ENCODE data around the gene DDIT4.
"Not testable (repeated sequence)": the region's sequence is repeated elsewhere in the genome, so short reads cannot be mapped to it uniquely, and the experiment has no call there.

The DDIT4 gene

DNA sequence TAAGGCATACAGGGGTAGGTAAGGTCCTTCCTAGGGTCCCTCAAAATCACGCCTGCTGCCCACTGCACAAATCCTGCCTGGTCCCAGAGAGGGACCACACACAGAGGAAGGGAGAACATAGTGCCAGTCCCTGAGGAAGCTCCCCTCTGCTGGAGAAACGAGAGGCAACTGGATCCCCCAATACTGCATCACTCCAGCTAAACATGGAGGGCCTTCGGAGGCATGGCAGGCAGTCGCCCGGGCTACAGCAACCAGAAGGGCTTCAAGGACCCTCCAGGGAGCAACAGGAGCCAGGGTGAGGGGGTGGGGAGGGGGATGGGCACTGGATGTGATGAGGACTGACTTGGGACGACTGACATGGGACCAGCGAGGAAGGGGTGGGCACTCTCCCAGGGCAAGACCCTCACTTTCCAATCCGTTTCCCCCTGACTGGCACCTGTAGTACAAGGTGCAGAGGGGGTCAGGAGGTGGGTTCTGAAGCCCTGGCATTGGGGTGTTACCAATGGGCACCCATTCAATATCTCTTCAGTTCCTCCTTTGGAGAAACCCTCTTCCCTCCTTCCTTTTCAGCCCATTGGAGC, 21.7 kb downstream of the DDIT4 start:
- no peak for DNase-seq (ENCODE audit: low spot score)

DNA sequence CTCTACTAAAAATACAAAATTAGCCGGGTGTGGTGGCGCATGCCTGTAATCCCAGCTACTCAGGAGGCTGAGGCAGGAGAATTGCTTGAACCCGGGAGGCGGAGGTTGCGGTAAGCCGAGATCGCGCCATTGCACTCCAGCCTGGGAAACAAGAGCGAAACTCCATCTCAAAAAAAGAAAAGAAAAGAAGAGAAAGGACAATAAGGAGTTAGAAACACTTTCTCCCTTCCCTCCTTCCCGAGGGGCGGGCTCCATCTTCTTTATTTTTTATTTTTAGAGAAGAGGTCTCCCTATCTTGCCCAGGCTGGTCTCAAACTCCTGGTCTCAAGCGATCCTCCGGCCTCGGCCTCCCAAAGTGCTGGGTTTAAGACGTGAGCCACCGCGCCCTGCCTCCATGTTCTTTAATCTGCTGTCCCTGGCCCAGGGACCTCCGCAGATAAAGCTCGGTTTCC, 23.1 kb downstream of the DDIT4 start:
- not testable (repeated sequence) for DNase-seq (ENCODE audit: low spot score)

DNA sequence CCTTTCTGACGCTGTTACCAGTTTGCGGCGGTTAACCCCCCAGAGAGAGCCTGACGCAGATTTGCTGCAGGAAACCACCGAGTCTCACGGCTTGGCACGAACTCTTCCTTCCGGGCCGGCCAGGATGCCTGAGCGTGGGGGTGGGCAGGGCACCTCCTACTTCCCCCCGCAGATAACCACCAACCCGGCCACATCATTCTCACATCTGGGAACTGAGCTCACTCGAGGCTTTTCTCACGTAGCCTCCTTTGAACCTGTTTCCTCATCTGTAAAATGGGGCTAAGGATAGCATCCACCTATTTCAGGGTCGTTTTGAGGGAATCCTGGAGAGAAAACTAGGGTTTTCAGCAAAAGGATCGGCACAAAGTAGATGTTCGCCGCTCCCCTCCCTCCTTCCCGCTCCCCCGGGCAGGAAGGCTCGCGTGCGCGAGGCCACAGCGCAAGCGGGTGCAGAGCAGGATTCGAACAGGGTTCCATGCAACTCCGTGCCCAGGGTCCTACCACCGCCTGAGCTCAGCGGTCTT, 23.6 kb downstream of the DDIT4 start:
- DNase-seq (ENCODE audit: low spot score), result peak; percentile 88

DNA sequence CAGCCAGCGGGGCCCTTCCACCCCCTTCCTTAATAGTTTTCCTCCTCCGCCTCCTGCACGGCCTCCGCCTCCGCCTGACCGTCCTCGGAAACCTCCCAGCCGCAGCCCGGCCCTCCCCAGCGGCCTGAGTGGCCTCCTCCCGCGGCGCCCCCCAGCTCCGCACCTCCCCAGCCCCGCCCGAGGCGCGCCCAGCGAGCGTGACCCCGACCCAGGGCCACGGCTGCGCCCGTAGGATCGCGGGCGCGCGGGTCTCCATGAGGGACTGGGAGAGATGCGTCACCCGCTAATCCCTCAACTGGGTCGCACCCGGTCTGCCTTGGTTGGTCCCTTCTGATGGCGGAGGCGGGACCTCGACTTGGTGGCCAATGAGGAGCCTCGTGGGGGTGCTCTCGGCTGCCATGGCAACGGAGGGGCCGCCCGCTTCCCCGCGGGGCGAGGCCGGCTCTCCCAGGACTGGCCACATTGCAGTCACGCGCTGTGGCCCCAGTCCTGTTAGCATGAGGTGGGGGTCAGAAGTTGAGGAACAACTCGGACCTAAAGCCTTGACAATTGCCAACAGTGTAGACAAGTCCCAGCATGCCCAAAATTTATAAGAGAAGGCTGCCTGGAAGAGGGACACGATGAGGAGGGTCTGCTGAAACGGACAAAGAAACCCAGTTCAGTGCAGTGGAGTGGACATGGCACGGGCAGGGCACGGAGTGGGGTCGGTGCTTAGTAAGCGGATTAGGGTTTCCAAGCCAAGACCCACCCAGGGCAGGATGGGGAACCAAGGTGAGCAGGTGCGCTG, 24.3 kb downstream of the DDIT4 start:
- peak; percentile 91 for DNase-seq (ENCODE audit: low spot score)

DNA sequence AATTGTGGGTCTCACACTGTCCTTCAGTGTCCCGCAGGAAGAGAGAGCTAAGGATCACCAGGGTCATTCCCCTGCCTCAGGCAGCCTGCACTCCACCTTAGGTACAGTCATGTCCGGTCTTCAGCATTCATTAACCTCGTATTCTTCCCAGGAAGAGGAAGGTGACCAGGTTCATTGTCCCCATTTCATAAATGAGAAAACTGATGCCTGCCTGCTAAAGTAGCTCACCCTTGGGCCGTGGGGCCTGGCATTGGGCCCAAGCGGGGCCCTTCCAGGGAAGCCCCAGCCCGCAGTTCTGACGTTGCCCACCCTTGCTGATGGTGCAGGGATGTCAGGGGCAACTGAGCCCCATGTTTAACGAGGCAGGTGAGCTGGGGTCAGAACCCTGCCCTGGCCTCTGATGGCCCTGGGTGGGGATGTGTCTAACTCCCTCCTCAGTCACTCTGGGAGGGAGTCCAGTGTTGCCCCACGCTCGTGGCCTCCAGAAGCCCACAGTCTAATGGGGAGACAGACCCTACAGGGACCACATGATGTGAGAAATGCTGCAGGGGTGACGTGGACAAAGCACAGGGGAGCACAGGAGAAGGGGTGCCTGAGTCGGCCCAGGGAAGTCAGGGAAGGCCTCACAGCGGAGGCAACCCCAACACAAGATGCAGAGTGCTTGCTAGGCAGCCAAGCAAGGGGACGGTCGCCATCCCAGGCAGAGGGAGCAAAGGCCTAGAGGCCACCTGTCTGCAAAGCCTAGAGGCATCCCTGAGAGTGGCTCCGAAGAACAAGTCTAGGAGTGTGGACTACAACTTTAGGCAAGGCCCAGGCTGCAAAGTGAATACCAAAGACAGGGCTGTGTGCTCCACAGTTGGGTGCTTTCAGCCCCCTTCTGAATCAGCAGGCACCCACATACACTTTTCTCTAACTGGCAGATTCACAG, 25.1 kb downstream of the DDIT4 start:
- no peak for DNase-seq (ENCODE audit: low spot score)

DNA sequence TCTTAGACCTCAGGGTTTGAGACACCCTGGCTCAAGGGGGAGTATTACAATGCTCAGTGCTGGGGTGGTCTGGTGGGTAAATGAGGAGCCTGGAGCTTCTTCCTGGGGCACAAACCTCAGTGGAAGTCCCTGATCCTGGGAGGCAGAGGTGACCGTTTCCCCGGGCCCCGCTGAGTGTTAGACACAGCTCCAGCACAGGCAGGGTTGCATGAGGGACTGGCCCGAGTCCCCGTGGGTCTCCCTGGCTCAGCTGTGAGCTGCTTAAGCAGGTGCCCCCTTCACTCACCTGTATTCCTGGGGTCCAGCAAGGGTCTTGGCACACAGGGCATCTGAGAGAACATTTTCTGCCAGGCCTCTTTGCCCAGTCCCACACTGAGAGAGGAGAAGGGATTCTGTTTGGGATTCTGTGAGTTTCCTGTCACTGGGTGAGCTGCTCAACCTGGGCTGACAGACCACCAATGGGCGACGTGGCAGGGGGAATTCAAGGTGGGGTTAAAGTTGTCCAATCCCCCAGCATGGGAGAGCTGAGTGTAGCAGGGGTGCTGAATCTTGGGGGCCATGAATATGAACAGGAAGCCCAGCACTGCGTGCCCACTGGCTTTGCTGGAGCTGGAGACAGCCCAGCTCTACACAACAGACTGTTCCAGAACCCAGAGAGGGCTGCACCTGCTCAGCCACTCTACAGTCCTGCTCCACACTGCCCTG, 29.9 kb downstream of the DDIT4 start:
- DNase-seq (ENCODE audit: low spot score), result no peak

DNA sequence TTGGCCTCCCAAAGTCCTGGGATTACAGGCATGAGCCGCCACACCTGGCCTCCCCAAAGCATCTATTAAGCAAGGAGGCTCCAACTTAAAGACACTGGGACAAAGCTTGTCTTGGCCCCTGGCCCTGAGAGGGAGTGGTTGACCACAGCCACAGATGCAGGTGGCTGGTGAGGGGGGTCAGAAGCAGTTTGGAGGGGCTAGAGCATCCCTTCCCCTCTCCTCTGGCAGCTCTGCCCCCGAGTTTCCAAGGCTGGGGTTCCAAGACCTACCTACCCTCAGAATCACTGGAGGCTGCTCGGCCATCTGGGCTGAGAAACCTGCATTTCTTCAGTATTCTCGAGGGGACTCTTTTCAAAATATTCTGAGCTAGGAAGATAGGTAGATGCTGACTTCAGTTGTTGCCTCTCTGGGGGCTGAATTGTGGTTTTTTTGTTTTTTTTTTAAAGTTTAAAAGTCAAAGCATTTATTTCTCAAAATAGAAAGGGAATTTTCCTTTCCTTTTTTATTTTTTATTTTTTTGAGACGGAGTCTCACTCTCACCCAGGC, 32.6 kb downstream of the DDIT4 start:
- no peak for DNase-seq (ENCODE audit: low spot score)

DNA sequence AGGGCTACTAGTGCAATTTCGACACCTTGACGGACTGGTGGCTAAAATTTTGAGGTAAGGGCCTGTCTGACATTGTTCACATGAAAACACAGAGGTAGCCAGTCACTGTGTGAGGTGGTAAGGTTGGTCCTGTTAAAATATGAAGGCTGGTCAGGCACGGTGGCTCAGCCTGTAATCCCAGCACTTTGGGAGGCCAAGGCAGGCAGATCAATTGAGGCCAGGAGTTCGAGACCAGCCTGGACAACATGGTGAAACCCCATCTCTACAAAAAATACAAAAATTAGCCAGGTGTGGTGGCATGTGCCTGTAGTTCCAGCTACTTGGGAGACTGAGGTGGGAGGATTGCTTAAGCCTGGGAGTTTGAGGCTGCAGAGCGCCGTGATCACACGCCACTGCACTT, 34.0 kb downstream of the DDIT4 start:
- DNase-seq (ENCODE audit: low spot score), result not testable (repeated sequence)

DNA sequence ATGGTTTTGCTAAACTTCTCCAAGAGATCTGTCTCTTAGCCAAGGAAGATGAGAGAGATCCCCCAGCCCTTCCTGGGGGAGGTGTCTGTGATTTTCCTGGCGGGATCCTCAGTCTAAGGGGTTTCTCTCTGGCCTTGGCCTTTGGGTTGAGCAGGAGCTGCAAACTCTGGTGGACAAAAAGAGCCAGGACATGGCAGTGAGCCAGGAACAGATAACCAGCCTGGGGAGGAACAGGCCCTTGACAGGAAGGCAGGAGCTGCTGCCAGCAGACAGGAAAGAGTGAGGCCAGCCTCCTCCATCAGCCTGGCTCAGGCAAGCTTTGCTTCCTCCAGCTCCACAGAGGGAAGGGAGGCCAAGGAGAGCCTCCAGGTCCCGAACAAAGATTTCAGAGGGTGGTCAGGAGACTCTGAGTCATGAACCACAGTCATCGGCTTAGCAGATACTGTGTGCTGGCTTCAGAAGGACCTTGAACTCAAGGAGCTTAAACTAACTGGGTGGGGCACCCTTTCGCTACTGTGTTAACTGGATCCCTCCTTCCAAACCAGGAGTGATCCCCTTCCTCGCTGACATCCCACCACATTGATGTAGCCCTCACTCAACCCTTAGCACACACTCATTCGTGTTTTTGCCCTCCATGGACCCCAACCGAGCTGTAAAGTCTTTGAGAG, 34.7 kb downstream of the DDIT4 start:
- DNase-seq (ENCODE audit: low spot score), result no peak

DNA sequence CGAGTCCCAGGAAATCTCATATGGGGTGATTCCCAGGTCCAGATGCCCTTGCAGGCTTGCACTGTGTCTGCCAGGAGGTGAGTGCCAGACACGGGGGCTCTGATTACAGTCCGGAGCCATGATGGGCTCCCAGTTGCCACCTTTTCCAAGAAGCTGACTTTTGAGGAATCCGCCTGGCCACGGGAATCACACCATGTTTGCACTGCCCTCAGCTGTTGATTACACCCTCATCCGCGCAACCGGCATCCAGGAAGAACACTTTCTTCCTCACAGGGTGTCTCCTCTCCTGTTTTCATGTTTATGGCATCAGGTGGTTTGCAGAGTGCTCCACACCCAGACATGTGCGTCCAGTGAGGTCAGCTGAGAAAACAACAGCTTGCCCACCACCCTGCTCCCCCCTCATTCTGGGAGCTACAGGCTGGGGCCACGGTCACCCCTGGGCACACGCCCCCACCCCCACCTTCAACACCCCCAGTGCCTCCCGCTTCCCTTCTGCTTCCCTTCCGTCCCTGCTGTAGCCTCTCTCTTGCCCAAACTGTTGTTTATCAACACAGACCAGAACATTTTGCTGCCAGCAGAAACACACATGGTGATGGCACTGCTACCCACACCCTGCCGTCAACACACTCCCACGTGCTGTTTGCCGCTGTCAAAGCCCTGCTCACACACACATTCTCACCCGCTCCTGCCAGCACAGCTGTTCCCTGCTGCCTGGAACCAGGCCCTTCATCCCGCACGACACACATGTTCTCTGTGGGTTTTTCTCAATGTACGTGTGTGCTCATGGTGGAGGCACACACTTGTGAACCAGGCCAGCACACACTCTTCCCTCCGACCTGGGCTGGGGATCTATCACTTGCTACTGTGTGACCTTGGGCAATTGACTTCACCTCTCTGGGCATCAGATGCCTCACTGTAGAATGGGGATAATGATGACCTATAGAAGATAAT, 35.8 kb downstream of the DDIT4 start:
- DNase-seq (ENCODE audit: low spot score), result no peak

DNA sequence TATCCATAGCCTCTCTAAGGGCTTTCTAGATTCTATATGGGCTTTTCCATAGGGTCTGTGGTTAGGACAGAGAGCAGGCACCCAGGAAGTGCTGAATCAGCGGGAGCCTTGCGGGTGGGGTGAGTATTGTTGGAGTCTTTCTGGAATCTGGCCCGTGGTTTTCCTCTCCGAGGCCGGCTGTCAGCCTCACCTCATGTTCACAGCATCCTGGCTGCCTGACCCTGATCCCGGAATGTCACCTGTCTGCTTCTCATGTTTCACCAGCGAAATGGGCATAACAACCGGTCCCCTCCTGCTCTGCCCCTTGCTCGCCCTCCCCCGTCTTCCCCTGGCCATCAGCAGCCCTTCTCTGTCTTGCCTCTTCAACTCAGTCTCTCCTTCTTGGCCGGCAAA, 36.5 kb downstream of the DDIT4 start:
- no peak for DNase-seq (ENCODE audit: low spot score)

DNA sequence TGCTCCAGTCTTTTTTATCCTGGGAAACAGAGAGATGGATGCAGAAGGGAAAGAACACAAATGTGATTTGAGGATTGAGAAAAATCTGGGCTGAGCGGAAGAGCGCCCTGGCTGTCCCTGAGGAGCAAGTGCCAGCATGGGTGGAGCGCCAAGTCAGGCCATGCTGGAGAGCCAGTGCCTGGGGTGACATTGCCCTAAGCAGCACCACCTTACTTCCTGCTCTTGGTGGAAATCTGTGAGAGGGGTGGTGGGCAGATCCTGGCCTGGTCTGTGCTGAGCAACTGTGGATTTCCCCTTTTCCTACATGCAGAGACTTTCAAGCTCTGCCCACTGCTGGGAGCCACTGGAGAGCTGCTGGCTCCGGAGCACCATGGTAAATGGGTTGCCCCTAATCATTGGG, 36.9 kb downstream of the DDIT4 start:
- no peak for DNase-seq (ENCODE audit: low spot score)

DNA sequence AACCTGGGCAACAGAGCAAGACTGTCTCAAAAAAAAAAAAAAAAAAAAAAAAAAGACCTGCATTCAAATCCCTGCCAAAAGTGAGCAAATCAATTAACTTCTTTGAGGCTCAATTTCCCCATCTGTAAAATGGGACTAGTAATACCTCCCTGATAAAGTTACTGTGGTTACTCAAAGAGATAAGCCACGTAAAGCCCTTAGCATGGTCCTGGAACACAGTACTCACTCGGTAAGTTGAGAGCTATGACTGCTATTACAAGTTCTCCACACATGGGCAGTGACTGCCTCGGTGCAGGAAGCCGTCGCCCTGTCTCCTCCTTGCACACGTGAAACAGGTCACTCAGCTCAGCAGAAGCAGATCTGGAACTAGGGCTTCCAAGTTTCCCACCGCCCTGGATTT, 37.9 kb downstream of the DDIT4 start:
- DNase-seq (ENCODE audit: low spot score), result no peak

DNA sequence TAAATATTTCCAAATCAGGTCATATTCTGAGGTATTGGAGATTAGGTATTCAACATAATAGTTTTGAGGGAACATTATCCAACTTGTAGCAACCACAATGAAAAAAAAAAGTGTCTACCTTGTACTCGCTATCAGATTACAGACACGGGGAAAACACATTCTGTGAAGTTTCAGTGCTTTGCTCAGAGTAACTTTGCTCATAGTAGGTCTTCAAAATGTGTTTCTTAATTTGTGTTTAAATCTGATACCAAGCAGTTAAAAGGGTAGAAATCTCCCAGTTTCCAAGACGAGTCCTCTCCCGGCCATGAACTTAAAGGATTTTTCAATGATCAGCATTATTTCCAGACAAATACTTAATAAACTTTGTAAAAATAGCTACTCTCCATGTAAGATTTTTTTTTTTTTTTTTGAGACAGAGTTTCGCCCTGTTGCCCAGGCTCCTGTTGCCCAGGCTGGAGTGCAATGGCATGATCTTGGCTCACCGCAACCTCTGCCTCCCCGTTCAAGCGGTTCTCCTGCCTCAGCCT, 39.2 kb downstream of the DDIT4 start:
- DNase-seq (ENCODE audit: low spot score), result no peak

DNA sequence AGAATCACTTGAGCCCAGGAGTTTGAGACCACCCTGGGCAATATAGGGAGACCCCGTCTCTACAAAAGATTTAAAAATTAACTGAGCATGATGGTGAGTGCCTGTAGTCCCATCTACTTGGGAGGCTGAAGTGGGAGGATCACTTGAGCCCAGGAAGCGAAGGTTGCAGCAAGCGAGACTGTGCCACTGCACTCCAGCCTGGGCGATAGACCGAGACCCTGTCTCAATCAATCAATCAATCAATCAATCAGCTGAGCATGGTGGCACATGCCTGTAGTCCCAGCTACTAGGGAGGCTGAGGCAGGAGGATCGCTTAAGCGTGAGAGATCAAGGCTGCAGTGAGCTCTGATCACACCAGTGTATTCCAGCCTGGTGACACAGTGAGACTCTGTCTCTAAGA, 40.5 kb downstream of the DDIT4 start:
- no peak for DNase-seq (ENCODE audit: low spot score)

DNA sequence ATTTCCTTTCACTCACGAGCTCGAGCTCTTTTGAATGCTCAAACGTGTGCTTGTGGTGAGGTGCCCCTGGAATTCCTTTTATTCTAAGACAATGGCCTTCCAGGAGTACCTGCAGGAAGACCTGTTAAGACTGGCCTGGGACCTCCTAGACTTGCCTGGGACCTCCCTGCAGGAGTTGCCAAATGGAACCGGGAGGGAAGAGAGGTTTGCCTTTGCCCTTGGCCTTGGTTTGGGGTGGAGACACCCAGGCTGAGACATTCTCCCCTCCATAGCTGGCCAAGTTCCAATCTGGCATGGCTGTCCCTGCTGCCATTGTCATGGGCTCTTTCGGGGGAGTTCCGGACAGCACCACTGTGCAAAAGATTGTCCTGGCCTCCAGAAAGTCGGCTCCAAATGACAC, 41.3 kb downstream of the DDIT4 start:
- no peak for DNase-seq (ENCODE audit: low spot score)

DNA sequence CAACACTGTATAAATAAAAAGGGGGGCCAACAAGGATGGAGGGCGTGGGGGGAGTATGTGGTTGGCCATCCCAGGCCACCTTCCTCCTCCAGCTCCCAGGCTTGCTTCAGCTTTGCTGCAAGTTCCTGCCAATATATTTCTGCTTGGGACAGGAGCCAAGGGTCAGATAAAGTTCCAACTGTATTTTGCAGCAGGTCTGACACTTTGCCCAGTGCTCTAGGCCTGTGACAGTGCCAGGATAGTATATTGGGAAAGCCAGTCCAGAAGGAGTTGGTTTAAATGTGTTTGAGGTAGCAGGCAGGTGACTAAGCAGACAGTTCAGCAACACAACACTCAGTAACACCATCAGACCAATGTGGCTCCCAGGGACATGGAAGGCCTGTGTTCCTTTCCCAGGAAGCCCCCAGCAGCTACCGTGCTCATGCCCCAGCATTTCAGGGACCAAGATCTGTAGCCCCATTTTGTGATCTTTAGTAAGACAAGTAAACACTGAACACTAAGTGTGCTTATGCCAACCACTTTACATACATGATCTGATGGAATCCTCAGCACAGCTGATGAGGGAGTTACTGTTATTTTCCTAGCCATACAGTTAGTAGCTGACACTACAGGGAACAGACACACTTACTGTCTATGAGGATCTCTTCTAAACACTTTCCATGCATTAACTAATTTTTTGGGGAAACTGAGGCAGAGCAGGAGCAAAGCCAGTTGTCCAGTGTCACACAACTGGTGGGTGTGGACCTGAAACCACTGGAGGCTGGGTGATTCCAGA, 42.1 kb downstream of the DDIT4 start:
- no peak for DNase-seq (ENCODE audit: low spot score)

DNA sequence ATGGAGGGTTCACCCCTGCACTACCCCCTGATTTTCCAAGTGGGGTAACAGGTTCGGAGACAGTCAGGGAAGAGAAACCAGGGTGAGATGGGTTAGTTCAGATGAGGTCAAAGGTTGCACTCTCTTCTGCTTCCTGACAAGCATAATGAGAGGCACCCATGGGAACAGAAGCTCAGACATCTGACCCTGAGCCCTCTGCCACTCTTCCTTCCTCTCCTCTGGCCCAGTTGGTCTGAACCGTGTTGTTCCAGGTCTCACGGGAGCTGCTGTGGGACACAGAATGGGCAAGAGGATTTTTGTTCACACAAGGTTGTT, 42.6 kb downstream of the DDIT4 start:
- no peak for DNase-seq (ENCODE audit: low spot score)
